HCT116 (cell line): ENCODE data around the gene ESF1. TPM values are rescaled to one million over a fixed set of nuclear protein-coding genes. Genes with fewer than 3 reads are reported as not detected.

Experiments
- ATAC-seq: fragments of 200-7000 bp; cut with Tn5 transposase; 2 replicates; pipeline ENCODE4 v1.9.1; 2020; ENCODE audit warnings: mild to moderate bottlenecking, moderate library complexity
- BruUV-seq: library from RNA; stranded (reverse); fragments of 400-500 nt; replicated peaks from 2 replicates; lab custom pipeline; 2021; lab: Mats Ljungman, UMichigan
- CTCF ChIA-PET: fragments of 300-600 bp; sonication (Branson Sonifier 250); formaldehyde crosslinking; loops from one replicate; lab custom pipeline; 2021; ENCODE audit warnings: antibody characterized with exemption; lab: Charles Lee
- POLR2A ChIA-PET: fragments of 300-600, 350-600 bp; sonication (Branson Sonifier 250); formaldehyde crosslinking; loops from one replicate; lab custom pipeline; 2021; ENCODE audit warnings: antibody characterized with exemption; lab: Charles Lee
- RAD21 ChIA-PET, 2 experiments: fragments of 300-600 bp; sonication (Branson Sonifier 250); formaldehyde crosslinking; loops; one replicate each; lab custom pipeline; 2023; ENCODE audit warnings: low total read pairs in 2 of 2; ENCODE audit not compliant: uncharacterized antibody in 2 of 2, unreplicated experiment in 2 of 2, low non-redundant PET in 1 of 2; lab: Charles Lee
- DNase-seq: peaks from one replicate; pipeline ENCODE4 v3.0.0-alpha.2; 2010; ENCODE audit warnings: low read depth, low spot score
- H2AFZ ChIP-seq: fragments of 200-600 bp; shearing (Covaris generic), sonication (generic); 2 replicates; pipeline ENCODE4 v1.6.1; 2017; ENCODE audit warnings: low read depth, mixed run types, mixed read lengths, antibody characterized with exemption, low read length; ENCODE audit not compliant: poor library complexity, severe bottlenecking
- H3K27ac ChIP-seq: 2 replicates; pipeline ENCODE4 v1.5.1; 2012; ENCODE audit warnings: low read depth, low read length
- H3K27me3 ChIP-seq: fragments of 200-600 bp; sonication (generic); 2 replicates; pipeline ENCODE4 v1.6.1; 2016; ENCODE audit warnings: mixed run types, low read length, mixed read lengths; ENCODE audit not compliant: insufficient read depth
- H3K36me3 ChIP-seq, 2 experiments: fragments of 200-500 bp in 1 of 2; fragments of 200-600 bp in 1 of 2; sonication (Bioruptor generic) in 1 of 2; sonication (generic) in 1 of 2; 2 replicates each; pipeline versions ENCODE4 v1.5.1 to v1.6.1; 2014 to 2016; ENCODE audit warnings: low read length in 2 of 2, inconsistent platforms in 1 of 2, mixed read lengths in 1 of 2, mixed run types in 1 of 2; ENCODE audit not compliant: insufficient read depth in 2 of 2, control insufficient read depth in 1 of 2
- H3K4me1 ChIP-seq, 2 experiments: fragments of 200-600 bp in 1 of 2; sonication (generic) in 1 of 2; 2 replicates each; pipeline versions ENCODE4 v1.5.1 to v1.6.1; 2012 to 2017; ENCODE audit warnings: low read length in 2 of 2, inconsistent platforms in 1 of 2, mild to moderate bottlenecking in 1 of 2, mixed read lengths in 1 of 2, mixed run types in 1 of 2, moderate library complexity in 1 of 2; ENCODE audit not compliant: insufficient read depth in 2 of 2, control insufficient read depth in 1 of 2
- H3K4me2 ChIP-seq: fragments of 200-600 bp; sonication (generic); 2 replicates; pipeline ENCODE4 v1.6.1; 2017; ENCODE audit warnings: mixed run types, low read length, mixed read lengths
- H3K4me3 ChIP-seq, 2 experiments: fragments of 200-600 bp in 1 of 2; sonication (generic) in 1 of 2; replicated peaks in 1 of 2; 2 replicates each; pipeline ENCODE4 v1.5.1; 2011 to 2016; ENCODE audit warnings: low read length in 2 of 2, control low read depth in 1 of 2, low read depth in 1 of 2, mild to moderate bottlenecking in 1 of 2, mixed read lengths in 1 of 2, mixed run types in 1 of 2
- H3K79me2 ChIP-seq: fragments of 200-600 bp; sonication (generic); 2 replicates; pipeline ENCODE4 v1.6.1; 2017; ENCODE audit warnings: mild to moderate bottlenecking, mixed run types, low read length, moderate library complexity, mixed read lengths; ENCODE audit not compliant: insufficient read depth
- H3K9ac ChIP-seq: fragments of 200-600 bp; sonication (generic); 2 replicates; pipeline ENCODE4 v1.6.1; 2016; ENCODE audit warnings: low read length, mixed read lengths
- H3K9me2 ChIP-seq: fragments of 200-600 bp; sonication (generic), shearing (Covaris generic); 2 replicates; pipeline ENCODE4 v1.6.1; 2017; ENCODE audit warnings: mixed run types, mild to moderate bottlenecking, moderate library complexity; ENCODE audit not compliant: insufficient read depth
- H3K9me3 ChIP-seq, 2 experiments: fragments of 200-500 bp in 1 of 2; fragments of 200-600 bp in 1 of 2; sonication (Bioruptor generic) in 1 of 2; sonication (generic) in 1 of 2; 2 replicates each; pipeline ENCODE4 v1.6.1; 2014 to 2017; ENCODE audit warnings: low read length in 2 of 2, mixed read lengths in 2 of 2, inconsistent platforms in 1 of 2, low read depth in 1 of 2, mild to moderate bottlenecking in 1 of 2, mixed run types in 1 of 2, moderate library complexity in 1 of 2; ENCODE audit not compliant: control insufficient read depth in 1 of 2, insufficient read depth in 1 of 2
- H4K20me1 ChIP-seq: fragments of 200-600 bp; sonication (generic), shearing (Covaris generic); 2 replicates; pipeline ENCODE4 v1.6.1; 2017; ENCODE audit warnings: mixed run types, mild to moderate bottlenecking, moderate library complexity; ENCODE audit not compliant: insufficient read depth
- ATF3 ChIP-seq: IDR thresholded peaks from 2 replicates; pipeline ENCODE4 v1.6.1; 2012
- CTCF ChIP-seq, 3 experiments: fragments of 200-600 bp in 1 of 3; sonication (generic) in 1 of 3; IDR thresholded peaks in 2 of 3; conservative IDR thresholded peaks in 1 of 3; 2 replicates each; pipeline ENCODE4 v1.5.1; 2012 to 2017; ENCODE audit warnings: low read depth in 2 of 3, low read length in 2 of 3, antibody characterized with exemption in 1 of 3, borderline replicate concordance in 1 of 3, control low read depth in 1 of 3, mild to moderate bottlenecking in 1 of 3, mixed read lengths in 1 of 3, mixed run types in 1 of 3, moderate library complexity in 1 of 3; ENCODE audit not compliant: insufficient read depth in 1 of 3
- ELF1 ChIP-seq: IDR thresholded peaks from 2 replicates; pipeline ENCODE4 v1.6.1; 2012; ENCODE audit warnings: low read depth, borderline replicate concordance
- JUND ChIP-seq: IDR thresholded peaks from 2 replicates; pipeline ENCODE4 v1.6.1; 2012
- POLR2AphosphoS5 ChIP-seq: IDR thresholded peaks from 2 replicates; pipeline ENCODE4 v1.6.1; 2011; ENCODE audit warnings: mild to moderate bottlenecking, low read depth, low read length, moderate library complexity
- ZBTB33 ChIP-seq: IDR thresholded peaks from 2 replicates; pipeline ENCODE4 v1.6.1; 2011; ENCODE audit warnings: mild to moderate bottlenecking, low read length, moderate library complexity; ENCODE audit not compliant: insufficient replicate concordance; ENCODE audit errors: extremely low read depth
- intact Hi-C: fragments of 100-400 bp; cut with micrococcal nuclease; formaldehyde crosslinking; loops from 2 replicates; pipeline ENCODE4 v1.10.0; 2022
- total RNA-seq: library from RNA; stranded (reverse); gene quantifications from one replicate; pipeline ENCODE4 v1.2.1, GENCODE V29; 2021; ENCODE audit not compliant: unreplicated experiment

The ESF1 gene
- total RNA-seq, 1 experiment from 2014 or later = 25.4 TPM

GRCh38 chr20:13778827-13779226 is 5.9 kb downstream of the ESF1 start:
- Histone ChIP-seq H3K9ac (no peak overlapping the region), H2AFZ (no peak overlapping the region), H3K27me3 (no peaks in the 10 kb centered on the region), H3K4me3 (no peak overlapping the region), H3K79me2 (peaks cover 99% of the 10 kb centered on the region), H3K4me1 (peaks cover 0 to 20% of the 10 kb centered on the region in 2 experiments), H3K27ac (no peak overlapping the region), H3K4me2 (no peak overlapping the region), H3K9me3 (no peaks in the 10 kb centered on the region), H4K20me1 (peaks cover 7% of the 10 kb centered on the region; the same call in 1 of the 2 replicates), H3K36me3 (peaks cover 40 to 47% of the 10 kb centered on the region in 2 experiments), H3K9me2 (no peaks in the 10 kb centered on the region)
- no peak for ATAC-seq
- POLR2A ChIA-PET = no interaction called here
- intact Hi-C loops = loop anchor here (5.0 kb wide), 1 partner anchor 142 kb away; the partner anchor contains the start of gene TASP1
- no peak for DNase-seq
- CTCF ChIA-PET = no interaction called here
- no TSS peak for BruUV-seq
- RAD21 ChIA-PET = no interaction called here
- TF ChIP-seq POLR2AphosphoS5 = no peak

- TF ChIP-seq CTCF (IDR thresholded peaks at IDR 0.05 in 2 of 3, conservative IDR thresholded peaks at IDR 0.05 in 1 of 3; ENCODE audit: borderline replicate concordance in 1 of 3, insufficient read depth in 1 of 3, low read depth in 2 of 3, low read length in 2 of 3) (no peak), ZBTB33 (no peak), JUND (peak; percentile 18; the same call in 1 of the 2 replicates), ATF3 (no peak), ELF1 (no peak)
- no peak overlapping the region for H2AFZ ChIP-seq
- CTCF ChIA-PET = interaction anchor here (1.1 to 2.8 kb wide), 2 partner anchors 9 to 11 kb away, joined by 4 to 12 read pairs; no protein-coding TSS in a partner anchor
- peak; percentile 6 for DNase-seq
- peaks cover 82% of the 10 kb centered on the region for H3K79me2 ChIP-seq
- H3K36me3 ChIP-seq = peaks cover 42 to 53% of the 10 kb centered on the region in 2 experiments
- intact Hi-C loops = loop anchor here (5.0 kb wide), 1 partner anchor 140 kb away; the partner anchor contains the start of gene TASP1
- peak overlapping the region; percentile 24; the same call in 1 of the 2 replicates for H3K4me2 ChIP-seq
- H3K27me3 ChIP-seq = no peaks in the 10 kb centered on the region
- ATAC-seq = peak; percentile 49; the same call in 1 of the 2 replicates
- H3K27ac ChIP-seq = no peak overlapping the region
- H3K9me2 ChIP-seq = no peaks in the 10 kb centered on the region
- RAD21 ChIA-PET = no interaction called here
- BruUV-seq = no TSS peak
- peaks cover 0 to 13% of the 10 kb centered on the region in 2 experiments; a peak in 2 of 4 replicates for H3K4me1 ChIP-seq
- no peaks in the 10 kb centered on the region for H3K9me3 ChIP-seq
- H4K20me1 ChIP-seq = peaks cover 7% of the 10 kb centered on the region; the same call in 1 of the 2 replicates
- POLR2A ChIA-PET = no interaction called here
- H3K9ac ChIP-seq = no peak overlapping the region
- H3K4me3 ChIP-seq = no peak overlapping the region
These were observed 7.5 kb downstream of the ESF1 start for GRCh38 chr20:13777171-13777601.
